Kasumi-1 (cell line): ENCODE data around the gene LGALS7.

Experiments used
- DNase-seq, 2 experiments: peaks; one replicate each; lab custom pipeline; 2025; lab: John Stamatoyannopoulos, UW

Gene LGALS7

DNA sequence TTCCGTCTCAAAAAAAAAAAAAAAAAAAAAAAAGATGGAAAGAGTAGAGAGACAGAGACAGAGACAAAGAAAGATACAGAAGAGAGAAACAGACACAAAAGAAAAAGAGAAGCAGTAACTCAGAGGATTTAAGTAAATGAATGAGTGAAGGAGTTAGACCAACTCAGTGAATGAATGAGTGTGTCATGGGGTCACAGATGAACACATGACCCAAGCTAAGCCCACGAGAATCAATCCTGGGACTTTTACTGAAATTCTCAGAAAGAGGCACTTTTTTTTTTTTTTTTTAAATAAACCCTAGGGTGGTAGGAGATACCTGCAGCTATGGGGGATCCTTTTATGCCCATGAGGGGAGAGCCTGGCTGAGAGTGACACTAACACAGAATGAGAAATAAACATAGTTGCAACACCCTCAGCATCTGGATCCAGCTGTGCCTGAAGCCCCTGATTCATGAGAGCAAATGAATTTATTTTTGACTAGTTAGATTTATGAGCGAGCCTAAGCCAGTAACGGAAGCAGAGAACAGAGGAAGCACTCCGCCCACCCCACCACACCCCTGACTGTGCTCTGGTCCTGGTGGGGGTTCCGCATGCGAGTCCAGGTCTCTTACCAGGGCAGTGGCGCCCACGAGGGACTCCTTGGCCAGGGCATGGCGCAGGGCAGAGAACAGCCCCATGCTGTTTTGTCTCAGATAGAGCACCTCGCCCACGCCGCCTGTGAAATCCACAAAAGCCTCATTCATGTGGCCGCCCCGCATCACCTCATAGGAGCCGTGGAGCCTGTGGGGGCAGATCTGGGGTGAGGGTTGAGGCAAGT is 33.7 kb downstream of the LGALS7 start:
- DNase-seq = no peak

DNA sequence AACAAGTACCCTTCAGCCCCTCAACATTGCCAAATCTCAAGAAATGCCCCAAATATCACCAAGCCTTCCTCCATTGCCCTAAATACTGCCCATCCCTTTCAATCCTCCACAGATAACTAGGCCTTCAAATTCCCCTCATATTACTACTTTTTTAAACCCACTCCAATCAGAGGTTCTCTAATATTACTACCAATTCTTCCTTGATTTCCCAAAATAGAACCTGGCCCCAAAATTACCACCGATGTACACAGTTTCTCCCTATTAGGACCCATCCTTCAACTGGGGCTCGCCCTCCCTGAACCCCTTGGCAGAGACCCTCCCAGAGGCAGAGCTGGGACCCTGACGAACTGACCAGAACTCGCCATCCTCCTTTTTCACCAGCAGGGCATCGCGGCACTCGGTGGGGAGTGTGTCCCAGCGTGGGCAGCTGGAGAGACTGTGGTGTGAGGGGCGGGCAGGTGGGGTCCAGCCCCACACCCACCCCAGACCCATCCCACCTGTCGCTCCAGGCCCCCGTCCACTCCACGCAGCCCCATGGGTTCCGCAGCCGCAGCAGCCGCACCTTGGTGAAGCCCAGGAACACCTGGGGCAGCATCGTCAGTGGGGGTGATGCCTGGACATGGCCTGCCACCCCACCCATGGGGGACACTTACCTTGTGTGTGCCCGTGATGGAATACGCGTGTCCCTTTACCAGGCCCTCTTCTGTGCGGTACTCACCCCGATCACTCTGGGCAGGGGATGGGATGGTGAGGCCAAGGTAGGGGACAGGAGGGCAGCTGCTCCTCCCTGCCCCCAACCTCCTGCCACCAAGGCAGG is 35.2 kb downstream of the LGALS7 start:
- no peak for DNase-seq

DNA sequence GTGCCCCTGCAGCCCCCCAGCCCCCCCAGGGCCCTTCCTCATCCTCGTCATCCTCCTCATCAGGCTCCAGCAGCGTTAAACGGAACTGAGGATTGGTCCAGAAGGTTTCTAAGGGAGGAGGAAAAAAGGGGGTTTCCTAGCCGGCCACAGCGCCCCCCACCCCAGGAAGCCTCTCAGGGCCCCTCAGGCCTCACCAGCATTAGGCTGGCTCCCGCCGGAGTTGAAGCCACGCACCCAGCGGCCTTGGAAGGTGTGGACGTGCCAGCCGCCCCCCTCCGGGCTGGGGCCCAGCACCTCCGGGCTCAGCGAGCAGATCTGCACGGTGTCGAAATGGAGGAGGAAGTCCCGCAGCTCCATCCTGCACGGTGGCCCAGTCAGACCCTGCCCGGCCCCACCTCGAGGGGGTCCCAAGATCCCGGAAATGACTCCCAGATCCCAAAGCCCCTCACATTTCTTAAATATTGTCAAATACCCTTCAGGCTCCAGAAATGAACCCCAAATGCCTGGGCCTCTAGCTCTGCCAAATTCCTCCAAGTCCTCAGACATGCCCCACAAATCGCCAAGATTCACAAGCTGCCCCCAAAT is 35.9 kb downstream of the LGALS7 start:
- DNase-seq = no peak

DNA sequence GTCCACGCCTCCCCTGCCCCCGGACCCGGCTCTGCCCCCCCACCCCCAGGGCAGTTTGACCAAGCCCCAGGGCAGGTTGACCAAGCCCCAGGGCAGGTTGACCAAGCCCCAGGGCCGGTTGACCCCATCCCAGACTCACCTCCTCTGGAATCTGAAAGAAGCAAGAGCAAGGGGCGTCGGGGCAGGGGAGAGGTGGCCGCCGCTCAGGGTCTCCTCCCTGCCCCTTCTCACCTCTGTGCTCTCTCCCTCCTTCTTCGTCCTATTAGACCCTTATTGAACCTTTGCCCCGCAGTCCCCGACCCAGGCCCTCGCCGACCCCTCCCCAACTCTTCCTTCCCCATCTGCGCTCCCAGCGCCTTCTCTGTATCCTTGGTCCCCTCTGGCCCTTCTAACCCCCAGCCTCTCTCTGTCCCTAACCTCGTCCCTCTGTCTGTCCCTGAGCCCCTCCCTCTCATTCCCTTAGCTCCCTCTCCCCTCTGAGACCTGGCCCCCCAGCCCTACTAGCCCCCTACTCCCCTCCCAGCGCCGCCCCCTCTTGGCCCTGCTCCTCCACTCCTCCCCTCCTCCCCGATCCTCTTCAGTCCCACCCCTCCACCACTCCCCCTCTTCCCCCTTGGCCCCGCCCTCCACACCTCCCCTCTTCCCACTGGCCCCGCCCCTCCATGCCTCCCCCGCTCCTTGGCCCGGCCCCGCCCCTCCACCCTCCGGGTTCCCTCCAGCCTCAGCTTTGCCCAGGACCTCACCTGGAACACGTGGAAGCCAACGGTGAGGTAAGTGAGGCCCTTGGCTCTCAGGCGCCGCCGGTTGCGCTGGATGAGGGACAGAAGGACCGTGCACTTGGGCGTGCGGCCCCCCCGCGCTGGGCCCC is 36.7 kb downstream of the LGALS7 start:
- no peak for DNase-seq

DNA sequence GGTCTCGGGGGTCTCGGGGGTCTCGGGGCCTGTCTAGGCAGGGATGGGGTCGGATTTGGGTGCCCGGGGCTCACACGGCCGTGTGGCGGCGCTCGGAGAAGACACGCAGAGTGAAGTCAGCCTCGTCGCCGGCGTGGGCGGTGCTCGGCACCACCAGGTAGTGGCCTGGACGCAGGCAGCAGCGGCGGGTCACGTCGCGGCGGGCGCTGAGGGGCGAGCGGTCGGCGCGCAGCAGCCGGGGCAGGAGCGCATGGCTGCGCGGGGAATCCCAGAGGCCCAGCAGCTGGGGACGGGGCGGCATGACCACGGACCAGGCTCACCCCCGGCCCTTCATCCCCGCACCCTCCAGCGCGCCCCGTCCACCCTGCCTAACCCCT is 37.3 kb downstream of the LGALS7 start:
- no peak for DNase-seq

DNA sequence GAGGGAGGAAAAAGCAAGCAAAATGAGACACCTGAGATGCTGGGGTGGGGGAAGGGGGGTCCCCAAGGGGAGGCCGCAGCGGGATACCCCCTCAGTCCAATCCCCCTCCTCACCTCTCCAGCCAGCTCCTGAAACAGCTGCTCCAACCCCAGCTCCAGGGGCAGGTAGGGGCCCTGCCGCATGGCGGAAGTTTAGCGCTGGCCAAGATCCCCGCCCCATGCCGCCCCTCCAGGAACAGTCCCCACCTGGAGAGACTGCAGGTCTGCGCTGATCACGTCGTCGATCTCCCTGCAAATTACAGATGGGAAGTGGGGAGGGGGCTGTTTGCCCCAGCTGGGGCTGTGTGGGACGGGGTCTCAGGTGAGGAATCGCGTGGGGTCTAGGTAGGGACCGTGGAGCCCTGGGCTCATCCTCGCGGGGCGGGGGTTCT is 38.0 kb downstream of the LGALS7 start:
- DNase-seq = no peak

DNA sequence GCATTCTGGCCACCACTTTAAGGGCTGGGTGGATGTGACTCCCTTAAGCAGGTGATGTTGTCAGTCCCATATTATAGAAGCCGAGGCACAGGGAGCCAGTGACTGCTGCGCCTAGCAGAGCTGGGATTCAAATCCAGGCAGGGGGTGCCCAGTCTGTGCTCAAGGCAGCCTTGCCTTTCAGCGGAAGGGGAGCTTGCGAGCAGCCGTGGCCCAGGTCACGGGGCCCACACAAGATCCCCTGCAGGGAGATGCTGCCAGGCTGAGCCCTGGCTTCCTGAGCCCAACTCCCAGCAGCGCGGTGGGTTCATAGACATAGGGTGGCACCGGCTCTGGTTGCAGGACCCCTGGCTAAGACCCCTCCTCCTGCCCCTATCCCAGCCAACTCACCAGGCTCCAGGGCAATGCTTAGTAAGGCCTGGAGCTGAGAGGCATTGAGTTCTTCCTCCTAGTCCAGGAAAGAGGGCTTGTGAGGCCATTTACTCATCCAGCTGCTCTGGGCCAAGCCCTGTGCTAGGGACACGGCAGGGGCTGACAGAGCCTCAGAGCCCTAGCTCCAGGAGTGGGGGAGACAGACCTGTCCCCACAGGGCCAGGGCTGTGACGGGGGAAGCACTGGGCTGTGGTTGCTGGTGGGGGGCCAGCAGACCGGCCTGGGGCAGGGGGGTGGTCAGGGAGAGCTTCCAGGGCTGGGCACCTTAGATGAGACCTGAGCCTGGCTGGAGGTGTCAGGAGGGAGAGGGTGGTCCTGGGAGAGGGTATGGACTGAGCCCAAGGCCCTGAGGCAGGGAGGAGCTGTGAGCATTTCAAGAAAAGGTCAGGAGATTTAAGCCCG is 38.7 kb downstream of the LGALS7 start:
- peak; percentile 28 to 31 for DNase-seq

DNA sequence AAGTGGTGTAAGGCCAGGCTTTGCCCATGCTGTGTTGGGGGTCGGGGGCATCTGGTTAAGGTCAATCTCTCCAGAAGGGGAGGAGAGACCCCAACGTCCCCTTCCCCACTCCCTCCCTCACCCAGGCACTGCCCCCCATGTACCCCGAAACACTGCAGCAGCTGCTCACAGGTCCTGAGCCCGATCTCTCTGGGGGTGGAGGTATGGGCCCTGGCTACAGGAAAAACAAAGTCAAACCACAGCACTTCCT is 39.2 kb downstream of the LGALS7 start:
- DNase-seq = no peak

DNA sequence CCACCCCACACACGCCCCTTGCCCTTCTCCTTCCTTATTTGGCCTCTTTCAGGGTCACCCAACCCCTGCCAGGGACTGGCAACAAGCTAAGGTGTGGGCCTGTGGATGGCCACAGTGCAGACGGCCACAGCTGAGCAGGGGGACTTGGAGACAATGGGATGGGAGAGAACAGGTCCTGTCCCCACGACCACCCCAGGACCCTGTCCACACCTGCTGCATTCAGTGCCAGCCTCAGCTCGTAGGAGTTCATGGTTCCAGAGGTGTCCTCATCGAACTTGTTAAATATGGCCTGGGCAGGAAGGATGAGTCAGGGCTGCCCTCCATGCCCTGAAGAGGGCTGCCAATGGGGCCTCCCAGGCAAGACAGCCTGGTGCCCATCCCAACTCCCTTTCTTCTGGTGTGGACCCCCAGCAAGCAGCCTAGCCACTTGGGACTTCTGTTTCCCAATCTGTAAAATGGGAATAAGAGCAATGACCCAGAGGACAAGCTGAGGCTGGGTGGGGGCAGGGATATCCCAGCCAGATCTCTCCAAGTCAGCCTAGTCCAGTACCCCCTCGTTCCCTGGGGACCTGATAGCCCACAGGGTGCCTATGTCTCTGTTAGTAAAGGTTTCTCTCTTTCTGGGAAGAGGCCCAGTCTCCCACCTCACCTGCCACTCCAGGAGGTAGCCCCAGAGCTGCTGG is 39.7 kb downstream of the LGALS7 start:
- DNase-seq = no peak

DNA sequence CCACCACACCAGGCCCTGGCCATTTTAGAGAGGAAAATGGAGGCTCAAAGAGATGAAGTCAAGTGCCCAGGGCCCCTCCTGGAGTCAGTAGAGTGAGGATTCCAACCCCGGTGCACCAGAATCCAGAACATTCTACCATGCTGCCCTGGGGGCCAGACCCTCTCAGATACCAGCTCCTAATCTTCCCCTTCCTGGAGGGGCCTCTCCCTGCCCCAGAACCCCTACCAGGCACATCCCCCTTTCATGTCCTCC is 40.1 kb downstream of the LGALS7 start:
- no peak for DNase-seq

DNA sequence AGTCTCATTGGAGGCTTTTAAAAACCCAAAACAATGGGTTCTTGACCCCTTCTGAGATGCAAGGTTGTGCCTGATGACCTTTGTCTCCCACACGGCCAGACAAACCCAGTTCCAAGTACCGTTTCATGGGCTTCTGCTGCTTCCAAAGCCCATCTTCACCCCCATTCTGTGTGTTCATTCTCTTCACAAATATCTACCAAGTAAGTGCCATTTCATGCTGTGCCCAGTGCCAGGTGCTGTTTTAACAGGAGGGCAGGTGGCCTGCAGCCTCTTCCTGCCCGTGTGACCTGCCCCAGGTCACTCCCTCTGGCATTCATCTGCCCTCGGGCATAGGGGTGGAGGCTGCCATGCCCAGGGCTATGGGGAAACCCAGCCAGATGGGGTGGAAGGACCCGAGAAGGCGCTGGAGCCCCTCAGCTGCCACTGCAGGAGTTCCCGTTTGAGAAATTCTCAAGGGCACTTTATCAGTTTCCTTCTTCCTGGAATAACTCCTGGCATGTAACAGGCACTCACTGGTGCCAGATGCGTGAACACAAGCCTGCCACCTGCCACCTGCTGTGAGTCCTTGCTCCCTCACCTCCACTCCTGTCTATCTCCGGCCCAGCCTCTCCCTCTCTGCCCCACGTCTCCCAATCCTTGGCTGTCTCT is 41.5 kb downstream of the LGALS7 start:
- DNase-seq = no peak

DNA sequence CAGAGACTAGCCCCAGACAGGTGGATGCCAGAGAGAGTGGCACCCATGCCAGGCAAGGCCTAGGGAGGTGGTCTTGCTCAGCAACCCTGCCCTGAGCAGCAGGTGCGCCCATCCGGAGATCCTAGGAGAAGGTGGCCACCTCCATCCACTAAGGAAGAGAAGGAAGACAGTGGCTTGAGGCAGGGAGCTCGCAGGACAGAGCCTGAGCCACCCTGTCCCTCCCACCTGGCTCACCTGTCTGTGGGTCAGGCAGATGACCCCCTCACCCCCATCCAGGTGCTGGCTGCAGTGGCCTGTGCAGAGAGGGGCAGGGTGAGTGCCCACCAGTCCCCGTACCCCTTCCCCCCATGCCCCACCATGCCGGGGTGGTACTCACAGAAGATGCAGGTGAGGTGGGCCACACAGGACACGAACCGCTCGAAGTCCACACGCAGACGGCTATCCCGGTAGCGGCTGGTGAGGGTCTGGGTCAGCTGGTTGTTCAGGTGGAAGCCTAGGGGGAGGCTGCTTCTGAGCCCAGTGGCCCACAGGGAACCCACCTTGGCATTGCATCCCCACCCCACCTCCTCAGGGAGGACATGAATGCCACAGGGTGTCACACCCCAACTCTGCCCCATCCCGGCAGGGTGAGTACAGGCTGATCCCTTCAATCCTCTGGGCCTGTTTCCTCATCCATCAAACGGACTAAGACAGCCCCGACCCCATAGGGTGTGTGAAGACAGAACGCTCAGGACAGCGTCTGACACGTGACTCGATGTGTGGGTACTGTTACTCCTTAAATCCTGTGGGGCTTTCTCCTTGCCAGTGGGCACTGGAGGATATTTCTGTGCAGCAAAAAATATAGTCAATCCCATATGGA is 42.4 kb downstream of the LGALS7 start:
- DNase-seq = no peak

DNA sequence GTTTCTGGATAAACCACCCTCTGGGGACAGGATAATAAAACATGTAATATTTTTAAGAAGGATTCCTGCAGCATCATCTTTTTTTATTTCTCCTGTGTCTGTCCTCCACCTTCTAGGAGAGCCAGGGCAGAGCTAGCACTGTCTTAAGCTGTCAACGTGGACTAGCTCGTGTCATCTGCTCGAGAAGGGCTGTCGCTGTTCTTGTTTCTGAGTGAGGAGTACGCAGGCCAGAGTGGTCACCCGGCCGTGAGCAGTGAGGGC is 42.9 kb downstream of the LGALS7 start:
- DNase-seq = no peak

DNA sequence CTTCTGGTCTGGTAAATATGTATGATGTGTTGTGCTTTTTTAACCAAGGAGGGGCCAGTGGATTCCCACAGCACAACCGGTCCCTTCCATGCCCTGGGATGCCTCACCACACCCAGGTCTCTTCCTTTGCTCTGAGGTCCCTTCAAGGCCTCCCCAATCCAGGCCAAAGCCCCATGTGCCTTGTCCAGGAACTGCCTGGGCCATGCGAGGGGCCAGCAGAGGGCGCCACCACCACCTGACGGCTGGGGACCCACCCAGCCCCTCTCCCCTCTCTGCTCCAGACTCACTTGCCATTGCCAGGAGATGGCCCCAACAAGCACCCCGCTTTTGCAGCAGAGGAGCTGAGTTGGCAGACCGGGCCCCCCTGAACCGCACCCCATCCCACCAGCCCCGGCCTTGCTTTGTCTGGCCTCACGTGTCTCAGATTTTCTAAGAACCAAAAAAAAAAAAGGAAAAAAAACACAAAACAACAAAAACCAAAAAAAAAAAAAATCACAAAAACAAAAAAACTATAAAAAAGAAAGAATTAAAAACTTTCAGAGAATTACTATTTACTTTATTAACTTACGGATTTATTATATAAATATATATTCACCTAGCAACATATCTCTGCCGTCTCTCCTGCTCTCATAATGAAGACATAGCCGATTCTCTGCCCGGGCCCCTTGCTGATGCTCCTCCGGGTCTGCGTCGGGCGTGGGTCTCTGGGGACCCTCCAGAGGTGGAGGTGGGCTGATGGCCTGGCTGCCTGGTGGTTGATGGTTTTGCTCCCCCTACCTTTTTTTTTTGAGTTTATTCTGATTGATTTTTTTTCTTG is 43.5 kb downstream of the LGALS7 start:
- DNase-seq = peak; percentile 43 to 48

DNA sequence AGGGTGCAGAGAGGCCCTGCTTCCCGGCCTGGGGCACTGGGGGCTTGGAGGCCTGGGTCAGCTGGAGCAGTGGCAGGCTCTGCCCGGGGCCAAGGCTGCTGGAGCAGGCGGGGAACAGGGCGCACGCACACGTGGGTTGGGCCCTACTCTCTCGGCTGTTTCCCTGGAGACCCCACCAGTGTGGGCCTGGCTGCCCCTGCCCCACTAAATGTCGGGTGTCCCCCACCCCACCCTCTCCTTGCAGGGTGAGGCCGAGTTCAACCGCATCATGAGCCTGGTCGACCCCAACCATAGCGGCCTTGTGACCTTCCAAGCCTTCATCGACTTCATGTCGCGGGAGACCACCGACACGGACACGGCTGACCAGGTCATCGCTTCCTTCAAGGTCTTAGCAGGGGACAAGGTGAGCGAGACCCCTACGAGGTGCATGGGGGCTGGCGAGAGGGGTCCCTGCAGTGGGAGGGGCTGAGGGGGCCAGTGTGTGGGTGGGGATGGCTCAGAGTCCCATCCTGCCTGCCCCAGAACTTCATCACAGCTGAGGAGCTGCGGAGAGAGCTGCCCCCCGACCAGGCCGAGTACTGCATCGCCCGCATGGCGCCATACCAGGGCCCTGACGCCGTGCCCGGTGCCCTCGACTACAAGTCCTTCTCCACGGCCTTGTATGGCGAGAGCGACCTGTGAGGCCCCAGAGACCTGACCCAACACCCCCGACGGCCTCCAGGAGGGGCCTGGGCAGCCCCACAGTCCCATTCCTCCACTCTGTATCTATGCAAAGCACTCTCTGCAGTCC is 44.4 kb downstream of the LGALS7 start:
- DNase-seq = no peak

DNA sequence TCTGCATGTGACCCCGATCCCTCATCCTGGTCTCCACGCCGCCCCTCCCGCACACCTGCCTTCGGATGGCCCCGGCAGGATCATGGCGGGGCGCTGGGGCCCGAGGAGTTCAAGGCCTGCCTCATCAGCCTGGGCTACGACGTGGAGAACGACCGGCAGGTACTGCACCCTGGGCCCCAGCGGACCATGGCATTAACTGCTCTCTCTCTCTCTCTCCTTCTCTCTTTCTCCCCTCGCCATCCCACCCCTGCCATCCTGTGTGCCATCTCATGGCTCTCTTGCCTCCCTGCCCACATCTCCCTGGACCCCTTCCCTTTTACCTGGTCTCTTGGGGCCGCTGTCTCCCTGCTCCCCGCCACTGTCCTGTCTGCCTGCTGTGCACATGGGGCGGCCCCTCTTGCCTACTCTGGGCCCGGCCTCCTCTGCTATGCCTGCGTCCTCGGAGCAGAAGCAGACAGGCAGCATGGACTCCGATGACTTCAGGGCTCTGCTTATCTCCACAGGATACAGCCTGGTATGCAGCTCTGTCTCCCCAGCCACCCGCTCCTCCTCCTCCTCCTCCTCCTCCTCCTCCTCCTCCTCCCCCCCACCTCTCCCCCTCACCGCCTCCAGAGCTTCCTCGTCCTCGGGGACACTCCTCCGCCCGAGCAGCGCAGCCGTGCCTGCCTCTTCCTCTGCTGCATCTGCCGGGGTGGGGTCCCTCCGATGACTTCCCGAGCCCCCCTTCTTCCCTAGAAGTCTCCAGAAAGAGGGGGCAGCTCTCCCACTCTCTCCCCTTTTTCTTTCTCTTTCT is 45.3 kb downstream of the LGALS7 start:
- DNase-seq = peak; percentile 59 to 70

DNA sequence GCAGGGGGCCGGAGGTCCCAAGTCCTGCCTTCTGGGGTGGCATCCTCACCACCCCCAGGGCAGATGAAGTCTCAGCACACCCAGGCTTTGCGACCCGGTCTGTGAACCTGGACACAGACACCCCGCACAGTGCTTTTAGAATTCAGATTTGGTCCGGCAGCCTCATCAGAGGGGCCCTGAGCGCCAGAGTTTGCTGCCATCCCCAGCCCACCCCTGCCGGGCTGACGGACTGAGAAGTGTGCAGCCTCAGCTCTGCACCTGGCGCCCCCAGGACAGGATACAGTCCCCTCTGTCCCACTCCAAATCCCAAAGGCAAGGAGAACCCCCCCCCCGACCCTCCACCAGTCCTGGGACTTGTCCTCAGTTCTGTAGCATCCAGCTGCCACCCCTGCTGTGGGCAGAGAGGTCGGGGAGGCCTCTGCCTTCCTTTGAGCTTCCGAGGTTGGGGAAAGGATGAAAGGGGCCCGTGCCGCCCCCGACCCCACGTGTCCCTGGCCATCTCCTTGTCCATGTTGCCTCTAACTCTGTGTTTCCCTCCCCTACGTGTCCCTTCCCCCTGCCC is 45.9 kb downstream of the LGALS7 start:
- DNase-seq = no peak
